H1 (cell line): ENCODE measurements around the gene TAF15. TPM values are rescaled to one million over a fixed set of nuclear protein-coding genes. Genes with fewer than 3 reads are reported as not detected.

Experiments used
- CTCF ChIA-PET: fragments of 300-600 bp; sonication (Branson Sonifier 250); formaldehyde crosslinking; loops from one replicate; lab custom pipeline; 2021; ENCODE audit not compliant: partially characterized antibody; lab: Charles Lee
- POLR2A ChIA-PET: fragments of 300-600 bp; sonication (Branson Sonifier 250); formaldehyde crosslinking; loops from one replicate; lab custom pipeline; 2021; ENCODE audit warnings: inconsistent platforms; ENCODE audit not compliant: partially characterized antibody; lab: Charles Lee
- DNase-seq, 2 experiments: peaks; one replicate each; pipeline versions ENCODE4 v3.0.0 to v3.0.0-alpha.2; 2010 to 2022; ENCODE audit warnings: low spot score in 2 of 2, low read depth in 1 of 2, mixed read lengths in 1 of 2
- FAIRE-seq: peaks from 2 replicates; lab custom pipeline; 2011; peaks lifted over from hg19 to GRCh38; lab: Jason Lieb, UNC
- H2AFZ ChIP-seq: 2 replicates; pipeline ENCODE4 v1.8.1; 2012; ENCODE audit warnings: low read length, inconsistent platforms
- H2AK5ac ChIP-seq: 2 replicates; pipeline ENCODE4 v1.6.1; 2013; ENCODE audit warnings: low read depth, low read length
- H2BK120ac ChIP-seq: replicated peaks from 2 replicates; pipeline ENCODE3; 2013; ENCODE audit warnings: low read depth, low read length, inconsistent platforms
- H2BK12ac ChIP-seq: 2 replicates; pipeline ENCODE4 v1.6.1; 2013; ENCODE audit warnings: low read depth, low read length
- H2BK15ac ChIP-seq: 2 replicates; pipeline ENCODE4 v1.6.1; 2013; ENCODE audit warnings: low read length
- H2BK20ac ChIP-seq: 2 replicates; pipeline ENCODE4 v1.6.1; 2013; ENCODE audit warnings: low read length
- H2BK5ac ChIP-seq: 2 replicates; pipeline ENCODE4 v1.6.1; 2013; ENCODE audit warnings: low read depth, low read length
- H3K14ac ChIP-seq: 2 replicates; pipeline ENCODE4 v1.6.1; 2013; ENCODE audit warnings: inconsistent platforms; ENCODE audit not compliant: insufficient read length
- H3K18ac ChIP-seq: 2 replicates; pipeline ENCODE4 v1.6.1; 2013; ENCODE audit warnings: low read length; ENCODE audit errors: extremely low read depth
- H3K23ac ChIP-seq: 2 replicates; pipeline ENCODE4 v1.6.1; 2013; ENCODE audit warnings: inconsistent platforms; ENCODE audit not compliant: insufficient read length
- H3K23me2 ChIP-seq: 2 replicates; pipeline ENCODE4 v1.6.1; 2013; ENCODE audit warnings: low read depth, low read length
- H3K27ac ChIP-seq: 2 replicates; pipeline ENCODE4 v1.6.1; 2011; ENCODE audit warnings: low read depth, low read length, inconsistent platforms
- H3K27me3 ChIP-seq, 4 experiments: replicated peaks in 1 of 4; 1 replicate in 1 of 4; 2 replicates in 3 of 4; pipeline versions ENCODE4 v1.6.1 to v1.8.1; 2011 to 2013; ENCODE audit warnings: low read length in 3 of 4, mild to moderate bottlenecking in 3 of 4, inconsistent platforms in 2 of 4, mixed read lengths in 2 of 4, moderate library complexity in 1 of 4; ENCODE audit not compliant: control insufficient read depth in 3 of 4, insufficient read depth in 3 of 4; ENCODE audit errors: extremely low read depth in 1 of 4
- H3K36me3 ChIP-seq, 4 experiments: 2 replicates each; pipeline versions ENCODE4 v1.6.1 to v1.8.1; 2011 to 2013; ENCODE audit warnings: mild to moderate bottlenecking in 4 of 4, low read length in 3 of 4, moderate library complexity in 2 of 4, control low read depth in 1 of 4, inconsistent platforms in 1 of 4; ENCODE audit not compliant: insufficient read depth in 4 of 4, control insufficient read depth in 2 of 4
- H3K4ac ChIP-seq: replicated peaks from 2 replicates; pipeline ENCODE3; 2013; ENCODE audit warnings: low read length, low read depth, mixed read lengths, inconsistent platforms; ENCODE audit not compliant: insufficient read length
- H3K4me1 ChIP-seq, 4 experiments: replicated peaks in 1 of 4; 1 replicate in 1 of 4; 2 replicates in 3 of 4; pipeline versions ENCODE4 v1.6.1 to v1.8.1; 2011 to 2013; ENCODE audit warnings: low read length in 3 of 4, inconsistent platforms in 2 of 4, mixed read lengths in 1 of 4; ENCODE audit not compliant: insufficient read depth in 4 of 4, control insufficient read depth in 3 of 4
- H3K4me2 ChIP-seq, 2 experiments: 2 replicates each; pipeline versions ENCODE4 v1.6.1 to v1.8.1; 2011 to 2013; ENCODE audit warnings: low read depth in 2 of 2, low read length in 2 of 2, control low read depth in 1 of 2, inconsistent platforms in 1 of 2, mild to moderate bottlenecking in 1 of 2; ENCODE audit not compliant: insufficient read depth in 1 of 2
- H3K4me3 ChIP-seq, 4 experiments: fragments of 200-600, 300-600 bp in 1 of 4; sonication (generic), shearing (Covaris generic), sonication (Bioruptor Twin) in 1 of 4; 2 replicates each; pipeline versions ENCODE4 v1.5.1 to v1.8.1; 2011 to 2016; ENCODE audit warnings: low read length in 4 of 4, low read depth in 3 of 4, control low read depth in 2 of 4, inconsistent platforms in 2 of 4, mild to moderate bottlenecking in 2 of 4, mixed read lengths in 1 of 4, moderate library complexity in 1 of 4; ENCODE audit not compliant: insufficient read depth in 2 of 4; ENCODE audit errors: extremely low read depth in 1 of 4
- H3K56ac ChIP-seq: replicated peaks from 2 replicates; pipeline ENCODE3; 2013; ENCODE audit warnings: low read depth, mild to moderate bottlenecking, mixed read lengths, low read length, inconsistent platforms; ENCODE audit not compliant: insufficient read length
- H3K79me1 ChIP-seq: 2 replicates; pipeline ENCODE4 v1.6.1; 2013; ENCODE audit warnings: low read depth, low read length, control low read depth
- H3K79me2 ChIP-seq, 2 experiments: 2 replicates each; pipeline versions ENCODE4 v1.6.1 to v1.8.1; 2012 to 2013; ENCODE audit warnings: low read length in 2 of 2, mild to moderate bottlenecking in 2 of 2, inconsistent platforms in 1 of 2; ENCODE audit not compliant: insufficient read depth in 2 of 2, control insufficient read depth in 1 of 2
- H3K9ac ChIP-seq, 4 experiments: replicated peaks in 1 of 4; 1 replicate in 1 of 4; 2 replicates in 3 of 4; pipeline versions ENCODE4 v1.6.1 to v1.8.1; 2011 to 2013; ENCODE audit warnings: low read depth in 3 of 4, low read length in 3 of 4, control low read depth in 2 of 4, mild to moderate bottlenecking in 2 of 4, moderate library complexity in 2 of 4, inconsistent platforms in 1 of 4; ENCODE audit errors: extremely low read depth in 1 of 4
- H3K9me3 ChIP-seq, 2 experiments: 2 replicates each; pipeline versions ENCODE4 v1.6.1 to v1.8.1; 2012 to 2013; ENCODE audit warnings: mild to moderate bottlenecking in 2 of 2, moderate library complexity in 2 of 2, control low read depth in 1 of 2, inconsistent platforms in 1 of 2, low read depth in 1 of 2, low read length in 1 of 2, mixed read lengths in 1 of 2; ENCODE audit not compliant: insufficient read depth in 2 of 2
- H4K20me1 ChIP-seq, 2 experiments: replicated peaks in 1 of 2; 2 replicates each; pipeline versions ENCODE3 to v1.8.1; 2011 to 2013; ENCODE audit warnings: inconsistent platforms in 2 of 2, low read length in 2 of 2, mild to moderate bottlenecking in 1 of 2; ENCODE audit not compliant: insufficient read depth in 2 of 2, control insufficient read depth in 1 of 2
- H4K5ac ChIP-seq: 2 replicates; pipeline ENCODE4 v1.6.1; 2013; ENCODE audit warnings: low read length, low read depth, mixed read lengths, inconsistent platforms; ENCODE audit not compliant: insufficient read length
- H4K8ac ChIP-seq: 2 replicates; pipeline ENCODE4 v1.8.0; 2013; ENCODE audit warnings: mild to moderate bottlenecking, moderate library complexity, low read length, inconsistent platforms; ENCODE audit not compliant: insufficient read depth; ENCODE audit errors: extremely low read depth
- H4K91ac ChIP-seq: replicated peaks from 2 replicates; pipeline ENCODE3; 2013; ENCODE audit warnings: low read length, mixed read lengths, inconsistent platforms; ENCODE audit not compliant: insufficient read length
- MAX ChIP-seq: IDR thresholded peaks from 2 replicates; pipeline ENCODE4 v1.6.1; 2012; ENCODE audit warnings: inconsistent platforms
- POLR2AphosphoS5 ChIP-seq: IDR thresholded peaks from 2 replicates; pipeline ENCODE4 v1.6.1; 2011; ENCODE audit warnings: low read depth, low read length
- WGBS, 2 experiments: shearing (Covaris generic) in 1 of 2; methylation state at CpG; one replicate each; pipeline versions ENCODE4 v1.1.6 to v1.1.7; 2013 to 2015; ENCODE audit warnings: low lambda C conversion rate in 2 of 2, mixed read lengths in 2 of 2, inconsistent platforms in 1 of 2, low coverage in 1 of 2, missing lambda C conversion rate in 1 of 2; ENCODE audit not compliant: insufficient replicate concordance in 2 of 2, insufficient coverage in 1 of 2, insufficient read length in 1 of 2; ENCODE audit errors: extremely low coverage in 1 of 2, missing lambda C conversion rate in 1 of 2; 5-methylcytosine and 5-hydroxymethylcytosine counted together
- polyA plus RNA-seq, 7 experiments: library from polyadenylated mRNA; depleted of rRNA in 3 of 7; stranded (reverse) in 5 of 7; unstranded in 2 of 7; fragments of >200 nt in 5 of 7; fragments of 200-250 nt in 2 of 7; gene quantifications; 1 replicate in 5 of 7; 2 replicates in 1 of 7; 4 replicates in 1 of 7; pipeline versions ENCODE4 v1.2.1 to v1.2.3, GENCODE V29; 2011 to 2013; ENCODE audit warnings: missing spikeins in 2 of 7, mixed read lengths in 2 of 7
- total RNA-seq: library from RNA; stranded (reverse); fragmentation: NEBNext Ultra II Directional; extraction: Animal tissue kit (Norgen Biotek cat#: 25700); gene quantifications from 2 replicates; pipeline ENCODE4 v1.2.1, GENCODE V29; 2021

TAF15 gene
- total and polyA plus RNA-seq, 2 of the 8 experiments (the other 6 are each of a cell fraction or from before 2014, with no cell fraction given) = 80.1 to 338 TPM

- H3K14ac ChIP-seq = no peak overlapping the region
- H2AK5ac ChIP-seq = no peak overlapping the region
- H4K20me1 ChIP-seq = no peaks in the 10 kb centered on the region
- H2BK12ac ChIP-seq = no peak overlapping the region
- H3K4me1 ChIP-seq = peaks cover 0 to 12% (median 7%) of the 10 kb centered on the region in 4 experiments; a peak in 5 of 7 replicates
- CTCF ChIA-PET = interaction anchor here (1.0 to 13.0 kb wide), 10 partner anchors 14 to 152 kb away, joined by 3 to 247 read pairs (median 27); partner anchors contain the start of genes GAS2L2, MMP28 and TAF15
- H2BK5ac ChIP-seq = 0 out of 2 replicates have a peak overlapping the region, but pooled peaks have one; percentile 60
- no peak overlapping the region for H3K56ac ChIP-seq
- no peak overlapping the region for H3K27ac ChIP-seq
- H3K27me3 ChIP-seq = peaks cover 0 to 3% (median 2%) of the 10 kb centered on the region in 4 experiments; a peak in 3 of 7 replicates
- no peak overlapping the region for H4K5ac ChIP-seq
- no peak overlapping the region for H3K9ac ChIP-seq
- TF ChIP-seq MAX = peak; percentile 37; the same call in 1 of the 2 replicates
- TF ChIP-seq POLR2AphosphoS5 = no peak
- H3K4me2 ChIP-seq = peak overlapping the region; percentile 3 to 69; a peak in 2 of 4 replicates
- H3K18ac ChIP-seq = peak overlapping the region; percentile 60; the same call in 1 of the 2 replicates
- 81% methylated on average over 11 of the region's 11 CpGs; no CpG with 5 or more reads in 1 of the 2 experiments for WGBS, 2 experiments
- no peak overlapping the region for H3K4ac ChIP-seq
- H3K9me3 ChIP-seq = no peaks in the 10 kb centered on the region; a peak in 1 of 4 replicates
- no peaks in the 10 kb centered on the region for H3K79me1 ChIP-seq
- POLR2A ChIA-PET = interaction anchor here (0.7 to 3.4 kb wide), 9 partner anchors 8 to 74 kb away, joined by 3 to 62 read pairs (median 3); partner anchors contain the start of gene TAF15
- H3K23me2 ChIP-seq = no peaks in the 10 kb centered on the region
- no peak overlapping the region for H2BK20ac ChIP-seq
- DNase-seq (no peak), FAIRE-seq (no peak)
- no peak overlapping the region for H2AFZ ChIP-seq
- no peak overlapping the region for H4K91ac ChIP-seq
- H3K23ac ChIP-seq = no peak overlapping the region
- H2BK15ac ChIP-seq = peak overlapping the region; percentile 84; the same call in 1 of the 2 replicates
- H4K8ac ChIP-seq = no peak overlapping the region
- no peaks in the 10 kb centered on the region for H3K79me2 ChIP-seq
- H3K36me3 ChIP-seq = no peaks in the 10 kb centered on the region
- H3K4me3 ChIP-seq = peak overlapping the region in 2 of 4 experiments; percentile 38 to 61; a peak in 3 of 8 replicates
- no peak overlapping the region for H2BK120ac ChIP-seq
Observed at GRCh38 chr17:35765086-35765710, 44.1 kb upstream of the TAF15 start.
